Activated naive CD8-positive, alpha-beta T cell treated with anti-CD3 and anti-CD28 coated beads for 36 hours (primary cell): Measurements from ENCODE around the gene TMEM259. TPM values are rescaled to one million over a fixed set of nuclear protein-coding genes. Genes with fewer than 3 reads are reported as not detected.

ENCODE experiments used
- DNase-seq: peaks from one replicate; pipeline ENCODE4 v3.0.0; 2021
- H3K27ac Mint-ChIP-seq: one replicate; pipeline ENCODE4 v1.8.0; 2022; ENCODE audit warnings: mild to moderate bottlenecking, moderate library complexity, mixed read lengths
- H3K27me3 Mint-ChIP-seq: one replicate; pipeline ENCODE4 v1.8.0; 2022; ENCODE audit warnings: mild to moderate bottlenecking, mixed read lengths
- H3K36me3 Mint-ChIP-seq: one replicate; pipeline ENCODE4 v1.8.0; 2021; ENCODE audit warnings: mild to moderate bottlenecking, mixed read lengths
- H3K4me1 Mint-ChIP-seq: one replicate; pipeline ENCODE4 v1.8.0; 2021; ENCODE audit warnings: mixed read lengths
- H3K4me3 Mint-ChIP-seq: one replicate; pipeline ENCODE4 v1.8.0; 2022; ENCODE audit warnings: mild to moderate bottlenecking, moderate library complexity, mixed read lengths
- H3K9me3 Mint-ChIP-seq: one replicate; pipeline ENCODE4 v1.8.0; 2022; ENCODE audit warnings: mixed read lengths
- total RNA-seq, 2 experiments: library from RNA; stranded (reverse); gene quantifications; one replicate each; pipeline ENCODE4 v1.2.3, GENCODE V29; 2021

TMEM259 gene
- total RNA-seq, result 100 to 1,000 TPM; 136 to 138 TPM

GRCh38 chr19:1020868-1021425 lies at the start of gene TMEM259:
Gene TMEM259 (minus strand): TSS chr19:1021123. CDS start chr19:1020996, 127 bp downstream.
- Mint-ChIP-seq H3K36me3 (peaks cover 11% of the 10 kb centered on the region), H3K4me3 (peak within 1 kb of the TSS; percentile 95), H3K9me3 (no peaks in the 10 kb centered on the region), H3K4me1 (peaks cover 36% of the 10 kb centered on the region), H3K27ac (peak within 1 kb of the TSS; percentile 98), H3K27me3 (peaks cover 6% of the 10 kb centered on the region)
- DNase-seq, result peak; percentile 98

- no peak for DNase-seq
- peaks cover 36% of the 10 kb centered on the region for H3K4me1 Mint-ChIP-seq
- H3K27ac Mint-ChIP-seq, result no peak overlapping the region
- no peaks in the 10 kb centered on the region for H3K27me3 Mint-ChIP-seq
- peak overlapping the region; percentile 65 for H3K4me3 Mint-ChIP-seq
- H3K36me3 Mint-ChIP-seq, result peaks cover 41% of the 10 kb centered on the region
- no peaks in the 10 kb centered on the region for H3K9me3 Mint-ChIP-seq
Measured at GRCh38 chr19:1070576-1070930, 49.6 kb upstream of the TMEM259 start.

- Mint-ChIP-seq H3K4me3 (peak overlapping the region; percentile 94), H3K9me3 (peaks cover 2% of the 10 kb centered on the region), H3K36me3 (peaks cover 37% of the 10 kb centered on the region), H3K4me1 (peaks cover 39% of the 10 kb centered on the region), H3K27ac (peak overlapping the region; percentile 97), H3K27me3 (no peaks in the 10 kb centered on the region)
- DNase-seq, result peak; percentile 65
Measured at GRCh38 chr19:1069009-1069779, 48.3 kb upstream of the TMEM259 start.

GRCh38 chr19:1068009-1069001 lies 47.4 kb upstream of the TMEM259 start:
- Mint-ChIP-seq H3K27ac (peak overlapping the region; percentile 97), H3K4me1 (peaks cover 36% of the 10 kb centered on the region), H3K4me3 (peak overlapping the region; percentile 94)

GRCh38 chr19:1067341-1067957 lies 46.5 kb upstream of the TMEM259 start:
- peak; percentile 81 for DNase-seq
- Mint-ChIP-seq H3K4me1 (peaks cover 33% of the 10 kb centered on the region), H3K27ac (peak overlapping the region; percentile 97), H3K4me3 (peak overlapping the region; percentile 94), H3K27me3 (no peaks in the 10 kb centered on the region), H3K36me3 (peaks cover 33% of the 10 kb centered on the region), H3K9me3 (peaks cover 2% of the 10 kb centered on the region)

More at GRCh38 chr19:1068009-1069001, 47.4 kb upstream of the TMEM259 start:
- H3K9me3 Mint-ChIP-seq, result peaks cover 2% of the 10 kb centered on the region
- H3K27me3 Mint-ChIP-seq, result no peaks in the 10 kb centered on the region
- H3K36me3 Mint-ChIP-seq, result peaks cover 38% of the 10 kb centered on the region
- peak; percentile 68 for DNase-seq

- no peaks in the 10 kb centered on the region for H3K27me3 Mint-ChIP-seq
- peak; percentile 93 for DNase-seq
- peaks cover 2% of the 10 kb centered on the region for H3K9me3 Mint-ChIP-seq
- H3K36me3 Mint-ChIP-seq, result peaks cover 29% of the 10 kb centered on the region
- peak within 1 kb of the TSS; percentile 97 for H3K27ac Mint-ChIP-seq
- H3K4me1 Mint-ChIP-seq, result peaks cover 27% of the 10 kb centered on the region
- H3K4me3 Mint-ChIP-seq, result peak within 1 kb of the TSS; percentile 94
Measured at GRCh38 chr19:1066748-1067340, 45.9 kb upstream of the TMEM259 start, which contains the start of gene ARHGAP45. Gene ARHGAP45 (plus strand): TSS chr19:1067167. CDS start chr19:1067406, 239 bp downstream.

GRCh38 chr19:1066251-1066747 lies 45.4 kb upstream of the TMEM259 start:
- DNase-seq, result no peak
- H3K27me3 Mint-ChIP-seq, result no peaks in the 10 kb centered on the region
- peaks cover 24% of the 10 kb centered on the region for H3K4me1 Mint-ChIP-seq
- peak overlapping the region; percentile 62 for H3K4me3 Mint-ChIP-seq
- H3K9me3 Mint-ChIP-seq, result peaks cover 2% of the 10 kb centered on the region
- no peak overlapping the region for H3K27ac Mint-ChIP-seq
- peaks cover 29% of the 10 kb centered on the region for H3K36me3 Mint-ChIP-seq

GRCh38 chr19:1065606-1066109 lies 44.7 kb upstream of the TMEM259 start:
- Mint-ChIP-seq H3K4me1 (peaks cover 24% of the 10 kb centered on the region), H3K27ac (no peak overlapping the region), H3K27me3 (no peaks in the 10 kb centered on the region), H3K4me3 (peak overlapping the region; percentile 22), H3K9me3 (peaks cover 2% of the 10 kb centered on the region), H3K36me3 (peaks cover 29% of the 10 kb centered on the region)
- DNase-seq, result no peak

- Mint-ChIP-seq H3K9me3 (peaks cover 2% of the 10 kb centered on the region), H3K4me1 (peaks cover 21% of the 10 kb centered on the region), H3K27me3 (no peaks in the 10 kb centered on the region), H3K4me3 (peak overlapping the region; percentile 32), H3K36me3 (peaks cover 26% of the 10 kb centered on the region), H3K27ac (no peak overlapping the region)
- peak; percentile 83 for DNase-seq
Measured at GRCh38 chr19:1064661-1065605, 44.0 kb upstream of the TMEM259 start.

GRCh38 chr19:1063909-1064660 lies 43.2 kb upstream of the TMEM259 start:
- Mint-ChIP-seq H3K4me1 (peaks cover 17% of the 10 kb centered on the region), H3K27ac (no peak overlapping the region), H3K4me3 (no peak overlapping the region), H3K36me3 (peaks cover 24% of the 10 kb centered on the region), H3K27me3 (no peaks in the 10 kb centered on the region), H3K9me3 (peaks cover 2% of the 10 kb centered on the region)
- DNase-seq, result no peak

- Mint-ChIP-seq H3K27me3 (no peaks in the 10 kb centered on the region), H3K9me3 (peaks cover 2% of the 10 kb centered on the region), H3K36me3 (peaks cover 21% of the 10 kb centered on the region), H3K27ac (no peak overlapping the region), H3K4me1 (peaks cover 11% of the 10 kb centered on the region), H3K4me3 (no peak overlapping the region)
- DNase-seq, result peak; percentile 66
Measured at GRCh38 chr19:1063030-1063908, 42.3 kb upstream of the TMEM259 start.
